Endothelial cell (in vitro differentiated cells): ENCODE measurements around the gene RAB22A. TPM values are rescaled to one million over a fixed set of nuclear protein-coding genes. Genes with fewer than 3 reads are reported as not detected.

Experiments
- DNase-seq: peaks from one replicate; pipeline ENCODE4 v3.0.0; 2021; ENCODE audit warnings: low spot score
- H3K27ac Mint-ChIP-seq: one replicate; pipeline ENCODE4 v1.8.0; 2021; ENCODE audit warnings: mixed read lengths, inconsistent platforms; ENCODE audit not compliant: unreplicated experiment
- H3K27me3 Mint-ChIP-seq: one replicate; pipeline ENCODE4 v1.8.0; 2021; ENCODE audit warnings: mild to moderate bottlenecking, moderate library complexity, mixed read lengths, inconsistent platforms; ENCODE audit not compliant: unreplicated experiment
- H3K36me3 Mint-ChIP-seq: one replicate; pipeline ENCODE4 v1.8.0; 2021; ENCODE audit warnings: mild to moderate bottlenecking, low read depth, mixed read lengths, inconsistent platforms; ENCODE audit not compliant: unreplicated experiment
- H3K4me1 Mint-ChIP-seq: one replicate; pipeline ENCODE4 v1.8.0; 2021; ENCODE audit warnings: mild to moderate bottlenecking, mixed read lengths, inconsistent platforms; ENCODE audit not compliant: unreplicated experiment
- H3K4me3 Mint-ChIP-seq: one replicate; pipeline ENCODE4 v1.8.0; 2021; ENCODE audit warnings: mild to moderate bottlenecking, mixed read lengths, inconsistent platforms; ENCODE audit not compliant: unreplicated experiment
- H3K9me3 Mint-ChIP-seq: one replicate; pipeline ENCODE4 v1.8.0; 2021; ENCODE audit warnings: mixed read lengths, inconsistent platforms; ENCODE audit not compliant: unreplicated experiment
- CTCF ChIP-seq: fragments of 200-600 bp; sonication (generic); IDR thresholded peaks from one replicate; pipeline ENCODE4 v1.5.0; 2021; ENCODE audit warnings: antibody characterized with exemption; ENCODE audit not compliant: unreplicated experiment
- total RNA-seq: library from RNA; stranded (reverse); fragmentation: NEBNext Ultra II Directional; extraction: Animal tissue kit (Norgen Biotek cat#: 25700); gene quantifications from one replicate; pipeline ENCODE4 v1.2.1, GENCODE V29; 2021; ENCODE audit not compliant: unreplicated experiment

RAB22A gene
- total RNA-seq, 1 donor from 2014 or later: 14.2 TPM

DNA sequence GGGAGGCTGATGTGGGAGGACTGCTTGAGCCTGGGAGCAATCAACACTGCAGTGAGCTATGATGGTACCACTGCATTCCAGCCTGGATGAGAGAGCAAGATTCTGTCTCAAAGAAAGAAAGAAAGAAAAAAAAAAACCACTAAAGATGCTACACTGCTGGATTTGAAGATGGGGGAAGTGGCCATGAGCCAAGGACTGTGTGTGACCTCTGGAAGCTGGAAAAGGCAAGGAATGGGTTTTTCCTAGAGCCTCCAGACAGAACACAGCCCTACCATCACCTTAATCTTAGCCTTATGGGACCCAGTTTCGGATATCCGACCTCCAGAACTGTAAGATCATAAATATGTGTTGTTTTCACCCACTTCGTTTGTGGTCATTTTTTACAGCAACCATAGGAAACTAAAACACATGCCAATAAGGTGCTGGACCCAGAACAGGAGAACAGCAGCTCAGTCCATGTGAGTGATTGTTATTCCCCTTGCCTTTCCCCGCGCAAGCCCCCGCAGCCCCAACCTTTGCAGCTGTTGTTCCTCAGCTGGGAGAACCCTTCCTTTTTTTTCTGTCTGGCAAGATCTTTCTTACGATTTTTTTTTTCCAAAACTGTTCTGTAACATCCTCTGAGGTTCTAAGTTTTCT lies 68.4 kb downstream of the RAB22A start:
- Mint-ChIP-seq H3K4me3 (no peak overlapping the region), H3K27me3 (peaks cover 6% of the 10 kb centered on the region), H3K9me3 (no peaks in the 10 kb centered on the region), H3K36me3 (peaks cover 15% of the 10 kb centered on the region), H3K27ac (no peak overlapping the region), H3K4me1 (peaks cover 11% of the 10 kb centered on the region)
- no peak for TF ChIP-seq CTCF
- DNase-seq: no peak

DNA sequence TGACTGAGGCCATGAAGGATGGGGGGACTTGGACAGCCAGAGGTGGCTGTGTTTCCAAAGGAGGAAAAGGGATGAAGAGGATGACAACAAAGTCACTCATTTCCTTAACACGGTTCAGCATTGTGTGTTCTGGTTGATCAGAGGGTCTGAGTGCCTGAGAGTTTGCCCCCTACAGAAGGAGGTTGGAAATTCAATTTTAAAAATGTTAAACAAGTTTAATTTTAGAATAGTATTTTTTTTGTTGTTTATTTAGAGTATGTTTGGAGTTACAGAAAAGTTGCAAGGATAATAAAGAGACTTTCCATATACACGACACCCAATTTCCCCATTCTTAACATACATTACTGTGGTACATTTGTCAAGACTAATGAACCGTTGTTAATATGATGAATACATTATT lies 69.2 kb downstream of the RAB22A start:
- no peak overlapping the region for H3K27ac Mint-ChIP-seq
- DNase-seq: no peak
- H3K9me3 Mint-ChIP-seq: no peaks in the 10 kb centered on the region
- H3K27me3 Mint-ChIP-seq: peaks cover 6% of the 10 kb centered on the region
- H3K36me3 Mint-ChIP-seq: peaks cover 14% of the 10 kb centered on the region
- no peak overlapping the region for H3K4me3 Mint-ChIP-seq
- TF ChIP-seq CTCF: peak; percentile 36
- H3K4me1 Mint-ChIP-seq: peaks cover 10% of the 10 kb centered on the region

DNA sequence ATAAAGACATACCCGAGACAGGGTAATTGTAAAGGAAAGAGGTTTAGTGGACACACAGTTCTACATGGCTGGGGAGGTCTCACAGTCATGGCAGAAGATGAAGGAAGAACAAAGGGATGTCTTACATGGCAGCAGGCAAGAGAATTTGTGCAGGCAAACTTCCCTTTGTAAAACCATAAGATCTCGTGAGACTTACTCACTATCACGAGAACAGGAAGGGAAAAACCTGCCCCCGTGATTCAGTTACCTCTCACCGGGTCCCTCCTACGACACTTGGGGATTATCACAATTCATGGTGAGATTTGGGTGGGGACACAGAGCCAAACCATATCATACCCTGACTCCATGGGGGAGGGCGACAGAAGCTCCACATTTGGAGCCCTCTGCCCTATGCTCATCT lies 72.1 kb downstream of the RAB22A start:
- no peak overlapping the region for H3K27ac Mint-ChIP-seq
- peak overlapping the region; percentile 27 for H3K4me3 Mint-ChIP-seq
- no peaks in the 10 kb centered on the region for H3K27me3 Mint-ChIP-seq
- peaks cover 9% of the 10 kb centered on the region for H3K36me3 Mint-ChIP-seq
- no peaks in the 10 kb centered on the region for H3K4me1 Mint-ChIP-seq
- no peaks in the 10 kb centered on the region for H3K9me3 Mint-ChIP-seq
- TF ChIP-seq CTCF: no peak
- no peak for DNase-seq

GRCh38 chr20:58382096-58382495 lies 72.6 kb downstream of the RAB22A start:
- Mint-ChIP-seq H3K27me3 (no peaks in the 10 kb centered on the region), H3K36me3 (peaks cover 9% of the 10 kb centered on the region), H3K4me3 (peak overlapping the region; percentile 27), H3K27ac (no peak overlapping the region), H3K4me1 (no peaks in the 10 kb centered on the region), H3K9me3 (no peaks in the 10 kb centered on the region)
- DNase-seq: no peak
- no peak for TF ChIP-seq CTCF

- Mint-ChIP-seq H3K9me3 (no peaks in the 10 kb centered on the region), H3K4me1 (peaks cover 2% of the 10 kb centered on the region), H3K27me3 (peaks cover 3% of the 10 kb centered on the region), H3K27ac (no peak overlapping the region), H3K36me3 (peaks cover 11% of the 10 kb centered on the region), H3K4me3 (no peak overlapping the region)
- DNase-seq: no peak
- no peak for TF ChIP-seq CTCF
These were observed 75.3 kb downstream of the RAB22A start for GRCh38 chr20:58384821-58385220.
